HEK293 (cell line): ENCODE results near the gene ANKRD30B.
"Not testable (repeated sequence)": the region's sequence is repeated elsewhere in the genome, so short reads cannot be mapped to it uniquely, and the experiment has no call there.

ENCODE experiments used
- CTCF ChIA-PET: fragments of 350-600 bp; formaldehyde crosslinking; extraction: SDS; loops from one replicate; lab custom pipeline; 2021; ENCODE audit warnings: antibody characterized with exemption; lab: Yijun Ruan, JAX
- POLR2A ChIA-PET: fragments of 300-600 bp; formaldehyde crosslinking; extraction: SDS; loops from one replicate; lab custom pipeline; 2020; ENCODE audit warnings: antibody characterized with exemption, inconsistent platforms; lab: Yijun Ruan, JAX
- H3K27ac ChIP-seq: fragments of 200-500 bp; sonication (Bioruptor generic); 2 replicates; pipeline ENCODE4 v1.5.1; 2014; ENCODE audit warnings: low read depth, low read length, control low read depth, inconsistent platforms; ENCODE audit errors: extremely low read depth
- H3K36me3 ChIP-seq, 2 experiments: fragments of 200-500 bp in 1 of 2; sonication (Bioruptor generic) in 1 of 2; 1 replicate in 1 of 2; 2 replicates in 1 of 2; pipeline ENCODE4 v1.5.1; 2014 to 2017; ENCODE audit warnings: inconsistent platforms in 2 of 2, low read length in 2 of 2; ENCODE audit not compliant: control insufficient read depth in 2 of 2, insufficient read depth in 1 of 2
- H3K4me1 ChIP-seq: fragments of 200-500 bp; sonication (Bioruptor generic); 2 replicates; pipeline ENCODE4 v1.5.1; 2014; ENCODE audit warnings: mild to moderate bottlenecking, low read length, inconsistent platforms; ENCODE audit not compliant: control insufficient read depth, insufficient read depth
- H3K4me3 ChIP-seq: 2 replicates; pipeline ENCODE4 v1.5.1; 2011; ENCODE audit warnings: low read depth, mild to moderate bottlenecking, control low read depth, low read length, moderate library complexity
- H3K9me3 ChIP-seq: fragments of 200-500 bp; sonication (Bioruptor generic); 2 replicates; pipeline ENCODE4 v1.5.1; 2014; ENCODE audit warnings: low read depth, low read length, inconsistent platforms; ENCODE audit not compliant: control insufficient read depth, insufficient read depth
- CTCF ChIP-seq: fragments of 450-650 bp; formaldehyde crosslinking; IDR thresholded peaks from 2 replicates; pipeline ENCODE4 v1.5.1; 2016; ENCODE audit warnings: missing biosample characterization, missing genetic modification characterization
- KLF9 ChIP-seq: fragments of 450-650 bp; formaldehyde crosslinking; IDR thresholded peaks from 2 replicates; pipeline ENCODE4 v1.5.1; 2016; ENCODE audit warnings: missing biosample characterization, missing genetic modification characterization, low read depth
- OVOL3 ChIP-seq: fragments of 450-650 bp; formaldehyde crosslinking; IDR thresholded peaks from 2 replicates; pipeline ENCODE4 v1.5.1; 2016; ENCODE audit warnings: missing biosample characterization, missing genetic modification characterization
- SALL2 ChIP-seq: fragments of 450-650 bp; formaldehyde crosslinking; IDR thresholded peaks from 2 replicates; pipeline ENCODE4 v1.5.0; 2017; ENCODE audit warnings: missing biosample characterization, mild to moderate bottlenecking, missing genetic modification characterization, borderline replicate concordance
- ZNF473 ChIP-seq: fragments of 450-650 bp; formaldehyde crosslinking; IDR thresholded peaks from 2 replicates; pipeline ENCODE4 v1.5.1; 2017; ENCODE audit warnings: missing biosample characterization, missing genetic modification characterization
- ZNF837 ChIP-seq: fragments of 450-650 bp; formaldehyde crosslinking; IDR thresholded peaks from 2 replicates; pipeline ENCODE4 v1.5.1; 2016; ENCODE audit warnings: missing biosample characterization, missing genetic modification characterization

ANKRD30B gene

GRCh38 chr18:14866426-14866825 lies 118.5 kb downstream of the ANKRD30B start:
- H3K9me3 ChIP-seq, H3K4me3 ChIP-seq, H3K27ac ChIP-seq, H3K4me1 ChIP-seq, CTCF ChIA-PET, POLR2A ChIA-PET, H3K36me3 ChIP-seq: not testable (repeated sequence)

GRCh38 chr18:14867988-14868387 lies 120.0 kb downstream of the ANKRD30B start:
- H3K36me3 ChIP-seq, H3K4me3 ChIP-seq, H3K27ac ChIP-seq, H3K9me3 ChIP-seq, CTCF ChIA-PET, POLR2A ChIA-PET, H3K4me1 ChIP-seq: not testable (repeated sequence)

- CTCF ChIA-PET, result not testable (repeated sequence)
Observed at GRCh38 chr18:14868825-14869224, 120.9 kb downstream of the ANKRD30B start.

GRCh38 chr18:14878826-14879225 lies 130.9 kb downstream of the ANKRD30B start:
- H3K4me3 ChIP-seq, CTCF ChIA-PET, H3K36me3 ChIP-seq, H3K27ac ChIP-seq, POLR2A ChIA-PET, H3K9me3 ChIP-seq, H3K4me1 ChIP-seq: not testable (repeated sequence)

More at GRCh38 chr18:14868825-14869224, 120.9 kb downstream of the ANKRD30B start:
- H3K4me1 ChIP-seq, H3K27ac ChIP-seq, H3K9me3 ChIP-seq, POLR2A ChIA-PET, H3K36me3 ChIP-seq, H3K4me3 ChIP-seq: not testable (repeated sequence)

- H3K27ac ChIP-seq, result no peak overlapping the region
- no peak for TF ChIP-seq ZNF473 (tag by site-specific recombination)
- TF ChIP-seq SALL2, result no peak
- no peak for TF ChIP-seq ZNF837 (tag by site-specific recombination)
- no peak for TF ChIP-seq CTCF (tag by site-specific recombination)
- no peak for TF ChIP-seq KLF9
- TF ChIP-seq OVOL3, result no peak
- TF ChIP-seq, all 188 proteins: peak for 0
- Histone ChIP-seq H3K36me3 (no peaks in the 10 kb centered on the region), H3K4me1 (no peaks in the 10 kb centered on the region), H3K4me3 (no peak overlapping the region), H3K9me3 (no peaks in the 10 kb centered on the region)
- CTCF ChIA-PET, result interaction anchor here (0.6 kb wide), 1 partner anchor 24 kb away, joined by 4 read pairs; no protein-coding TSS in a partner anchor
- POLR2A ChIA-PET, result no interaction called here
Observed at GRCh38 chr18:14900435-14900834, 152.5 kb downstream of the ANKRD30B start.
